Calu3 (cell line): ENCODE results near the gene PPP1R16B. TPM values are rescaled to one million over a fixed set of nuclear protein-coding genes. Genes with fewer than 3 reads are reported as not detected.

Experiments
- BruUV-seq: library from RNA; stranded (reverse); fragments of 400-500 nt; replicated peaks from 2 replicates; lab custom pipeline; 2021; lab: Mats Ljungman, UMichigan
- CTCF ChIA-PET: fragments of 300-600 bp; sonication (Branson Sonifier 250); formaldehyde crosslinking; loops from one replicate; lab custom pipeline; 2022; ENCODE audit warnings: antibody characterized with exemption; lab: Charles Lee
- DNase-seq: peaks from one replicate; pipeline ENCODE4 v3.0.0; 2022
- H3K27ac Mint-ChIP-seq: one replicate; pipeline ENCODE4 v1.8.0; 2022; ENCODE audit warnings: mixed read lengths; ENCODE audit not compliant: unreplicated experiment
- H3K27me3 Mint-ChIP-seq: one replicate; pipeline ENCODE4 v1.8.0; 2022; ENCODE audit warnings: mixed read lengths; ENCODE audit not compliant: unreplicated experiment
- H3K36me3 Mint-ChIP-seq: one replicate; pipeline ENCODE4 v1.8.0; 2022; ENCODE audit warnings: mild to moderate bottlenecking, moderate library complexity, mixed read lengths; ENCODE audit not compliant: insufficient read depth, unreplicated experiment
- H3K4me1 Mint-ChIP-seq: one replicate; pipeline ENCODE4 v1.8.0; 2022; ENCODE audit warnings: mild to moderate bottlenecking, low read depth, mixed read lengths; ENCODE audit not compliant: unreplicated experiment
- H3K4me3 Mint-ChIP-seq: one replicate; pipeline ENCODE4 v1.8.0; 2022; ENCODE audit warnings: mild to moderate bottlenecking, low read depth, moderate library complexity, mixed read lengths; ENCODE audit not compliant: unreplicated experiment
- H3K9me3 Mint-ChIP-seq: one replicate; pipeline ENCODE4 v1.8.0; 2022; ENCODE audit warnings: low read depth, mixed read lengths; ENCODE audit not compliant: unreplicated experiment
- intact Hi-C: fragments of 100-400 bp; cut with micrococcal nuclease; formaldehyde crosslinking; loops from one replicate; pipeline ENCODE4 v1.10.0; 2022; ENCODE audit not compliant: unreplicated experiment
- total RNA-seq: library from RNA; stranded (reverse); gene quantifications from 2 replicates; pipeline ENCODE4 v1.2.3, GENCODE V29; 2022
- TF ChIP-seq, protein P1 (sequence below): fragments of 200-600 bp; IDR thresholded peaks from one replicate; pipeline ENCODE4 v1.8.0; 2022; ENCODE audit warnings: antibody characterized with exemption; ENCODE audit not compliant: unreplicated experiment

Gene PPP1R16B
- total RNA-seq, 1 experiment from 2014 or later: not detected

- DNase-seq: no peak
- Mint-ChIP-seq H3K9me3 (no peaks in the 10 kb centered on the region), H3K4me3 (no peak overlapping the region), H3K4me1 (peaks cover 15% of the 10 kb centered on the region), H3K27me3 (no peaks in the 10 kb centered on the region), H3K27ac (no peak overlapping the region), H3K36me3 (no peaks in the 10 kb centered on the region)
- no TSS peak for BruUV-seq
- TF ChIP-seq, protein P1, sequence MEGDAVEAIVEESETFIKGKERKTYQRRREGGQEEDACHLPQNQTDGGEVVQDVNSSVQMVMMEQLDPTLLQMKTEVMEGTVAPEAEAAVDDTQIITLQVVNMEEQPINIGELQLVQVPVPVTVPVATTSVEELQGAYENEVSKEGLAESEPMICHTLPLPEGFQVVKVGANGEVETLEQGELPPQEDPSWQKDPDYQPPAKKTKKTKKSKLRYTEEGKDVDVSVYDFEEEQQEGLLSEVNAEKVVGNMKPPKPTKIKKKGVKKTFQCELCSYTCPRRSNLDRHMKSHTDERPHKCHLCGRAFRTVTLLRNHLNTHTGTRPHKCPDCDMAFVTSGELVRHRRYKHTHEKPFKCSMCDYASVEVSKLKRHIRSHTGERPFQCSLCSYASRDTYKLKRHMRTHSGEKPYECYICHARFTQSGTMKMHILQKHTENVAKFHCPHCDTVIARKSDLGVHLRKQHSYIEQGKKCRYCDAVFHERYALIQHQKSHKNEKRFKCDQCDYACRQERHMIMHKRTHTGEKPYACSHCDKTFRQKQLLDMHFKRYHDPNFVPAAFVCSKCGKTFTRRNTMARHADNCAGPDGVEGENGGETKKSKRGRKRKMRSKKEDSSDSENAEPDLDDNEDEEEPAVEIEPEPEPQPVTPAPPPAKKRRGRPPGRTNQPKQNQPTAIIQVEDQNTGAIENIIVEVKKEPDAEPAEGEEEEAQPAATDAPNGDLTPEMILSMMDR: no peak
- intact Hi-C loops: no loop called here
- CTCF ChIA-PET: interaction anchor here (0.6 to 1.5 kb wide), 2 partner anchors 129 to 456 kb away, joined by 3 to 4 read pairs; no protein-coding TSS in a partner anchor
These were observed 17.6 kb upstream of the PPP1R16B start for GRCh38 chr20:38787870-38788269.

DNA sequence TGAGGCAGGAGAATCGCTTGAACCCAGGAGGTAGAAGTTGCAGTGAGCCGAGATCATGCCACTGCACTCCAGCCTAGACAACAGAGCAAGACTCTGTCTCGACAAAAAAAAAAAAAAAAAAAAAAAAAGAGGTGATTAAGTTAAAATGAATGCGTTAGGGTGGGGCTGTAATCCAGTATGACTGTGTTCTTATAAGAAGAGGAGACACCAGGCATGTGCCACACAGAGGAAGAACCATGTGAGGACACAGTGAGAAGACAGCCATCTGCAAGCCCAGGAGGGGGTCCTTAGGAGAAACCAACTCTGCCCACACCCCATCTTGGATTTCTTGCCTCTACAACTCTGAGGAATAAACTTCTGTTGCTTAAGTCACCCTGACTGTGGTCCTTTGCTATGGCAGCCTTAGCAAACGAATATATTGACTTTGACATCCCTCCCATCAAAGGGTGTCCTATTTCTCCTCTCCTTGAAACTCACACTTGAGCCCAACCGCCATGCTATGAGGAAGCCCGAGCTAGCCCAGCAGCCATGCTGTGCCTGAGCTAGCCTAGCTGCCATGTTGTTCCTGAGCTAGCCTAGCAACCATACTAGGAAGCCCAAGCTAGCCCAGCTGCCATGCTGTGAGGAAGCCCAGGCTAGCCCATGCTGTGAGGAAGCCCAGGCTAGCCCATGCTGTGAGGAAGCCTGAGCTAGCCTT is 15.8 kb upstream of the PPP1R16B start:
- intact Hi-C loops: no loop called here
- TF ChIP-seq, protein P1: no peak
- Mint-ChIP-seq H3K27ac (no peak overlapping the region), H3K4me1 (peaks cover 15% of the 10 kb centered on the region), H3K27me3 (peaks cover under 1% of the 10 kb centered on the region), H3K9me3 (no peaks in the 10 kb centered on the region), H3K36me3 (no peaks in the 10 kb centered on the region), H3K4me3 (no peak overlapping the region)
- no TSS peak for BruUV-seq
- no peak for DNase-seq
- CTCF ChIA-PET: interaction anchor here (0.5 to 0.7 kb wide), 2 partner anchors 20 to 153 kb away, joined by 3 to 7 read pairs; no protein-coding TSS in a partner anchor

- H3K36me3 Mint-ChIP-seq: no peaks in the 10 kb centered on the region
- peak; percentile 22 for DNase-seq
- peaks cover 15% of the 10 kb centered on the region for H3K4me1 Mint-ChIP-seq
- no TSS peak for BruUV-seq
- intact Hi-C loops: no loop called here
- peaks cover 8% of the 10 kb centered on the region for H3K27me3 Mint-ChIP-seq
- TF ChIP-seq, protein P1: no peak
- H3K27ac Mint-ChIP-seq: no peak overlapping the region
- no peak overlapping the region for H3K4me3 Mint-ChIP-seq
- no peaks in the 10 kb centered on the region for H3K9me3 Mint-ChIP-seq
- CTCF ChIA-PET: interaction anchor here (0.5 to 0.6 kb wide), 3 partner anchors 20 to 1606 kb away, joined by 3 to 4 read pairs (median 4); no protein-coding TSS in a partner anchor
These were observed 15.1 kb upstream of the PPP1R16B start for GRCh38 chr20:38790200-38791053.

GRCh38 chr20:38791291-38791690 is 14.2 kb upstream of the PPP1R16B start:
- TF ChIP-seq, protein P1: no peak
- no peak for DNase-seq
- no TSS peak for BruUV-seq
- CTCF ChIA-PET: interaction anchor here (0.6 kb wide), 2 partner anchors 139 to 1607 kb away, joined by 4 read pairs; no protein-coding TSS in a partner anchor
- Mint-ChIP-seq H3K4me3 (no peak overlapping the region), H3K27me3 (peaks cover 14% of the 10 kb centered on the region), H3K36me3 (no peaks in the 10 kb centered on the region), H3K4me1 (peaks cover 15% of the 10 kb centered on the region), H3K27ac (no peak overlapping the region), H3K9me3 (no peaks in the 10 kb centered on the region)
- intact Hi-C loops: no loop called here
